ENCODE measurements around the gene CFAP410. TPM values are rescaled to one million over a fixed set of nuclear protein-coding genes. Genes with fewer than 3 reads are reported as not detected.

The CFAP410 gene
- polyA plus RNA-seq, 1 donor from 2014 or later, result 36.5 TPM

DNA sequence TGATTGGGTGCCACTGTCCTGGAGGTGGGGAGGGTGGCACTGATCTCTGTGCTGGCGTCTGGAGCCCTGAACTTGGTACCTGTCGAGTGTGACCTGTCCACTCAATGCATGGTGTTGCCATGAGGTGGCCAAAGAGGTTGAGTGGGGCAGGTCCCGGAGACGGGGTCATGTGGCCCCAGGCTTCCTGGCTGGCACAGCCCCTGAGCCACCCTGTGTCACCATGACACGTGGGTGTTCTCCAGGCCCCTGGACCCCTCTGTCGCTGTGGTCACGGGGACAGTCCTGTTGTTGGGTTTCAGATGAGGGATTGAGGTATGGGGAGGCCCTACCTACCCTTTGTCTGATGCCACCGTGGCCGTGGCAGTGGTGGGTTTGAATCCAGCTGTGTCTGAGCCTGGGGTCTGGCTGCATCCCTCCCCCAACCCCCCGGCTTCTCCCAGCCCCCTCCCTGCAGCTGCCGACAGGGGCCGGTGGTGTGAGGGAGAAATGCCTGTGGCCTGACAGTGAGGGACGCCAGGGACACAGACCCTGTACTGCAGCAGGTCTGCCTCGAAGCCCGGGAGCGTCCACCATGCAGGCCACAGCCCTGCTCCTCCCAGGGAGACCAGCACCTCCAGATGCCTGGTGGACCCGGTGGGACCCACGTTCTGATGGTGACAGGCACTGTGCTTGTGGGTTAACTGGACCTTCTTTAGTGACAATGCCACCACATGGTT, 26.2 kb upstream of the CFAP410 start:
- Histone ChIP-seq H3K9ac (ENCODE audit: low read length) (no peak overlapping the region), H3K9me2 (ENCODE audit: insufficient read depth, low read length) (no peaks in the 10 kb centered on the region), H3K27me3 (ENCODE audit: insufficient read depth, low read depth, low read length) (no peaks in the 10 kb centered on the region), H3K27ac (ENCODE audit: low read length) (no peak overlapping the region), H3K36me3 (ENCODE audit: insufficient read depth, low read length) (no peaks in the 10 kb centered on the region), H3K9me3 (ENCODE audit: low read length) (no peaks in the 10 kb centered on the region), H3K79me2 (replicated peaks; ENCODE audit: insufficient read depth, low read length) (no peaks in the 10 kb centered on the region), H4K20me1 (ENCODE audit: insufficient read depth) (no peaks in the 10 kb centered on the region), H2AFZ (ENCODE audit: low read depth, low read length) (no peak overlapping the region), H3K4me2 (ENCODE audit: low read length) (no peak overlapping the region), H3K4me3 (ENCODE audit: low read length) (no peak overlapping the region), H3F3A (ENCODE audit: insufficient read depth, low read length, poor library complexity, severe bottlenecking) (no peaks in the 10 kb centered on the region)
- TF ChIP-seq MXI1 (conservative IDR thresholded peaks at IDR 0.05; ENCODE audit: poor library complexity, severe bottlenecking), result no peak
- no peak for TF ChIP-seq EP300 (conservative IDR thresholded peaks at IDR 0.05; ENCODE audit: poor library complexity, severe bottlenecking)
- TF ChIP-seq TAF1 (IDR thresholded peaks at IDR 0.05; ENCODE audit: low read depth), result no peak
- no peak for TF ChIP-seq POLR2AphosphoS5 (IDR thresholded peaks at IDR 0.05)
- TF ChIP-seq CTCF (IDR thresholded peaks at IDR 0.05; ENCODE audit: poor library complexity, severe bottlenecking), result no peak
- no peak for TF ChIP-seq REST (IDR thresholded peaks at IDR 0.05; ENCODE audit: borderline replicate concordance)
- TF ChIP-seq RAD21 (conservative IDR thresholded peaks at IDR 0.05), result no peak
- no peak for TF ChIP-seq EZH2 (IDR thresholded peaks at IDR 0.05; ENCODE audit: borderline replicate concordance, insufficient read depth, low read length, poor library complexity, severe bottlenecking)
- TF ChIP-seq SMC3 (conservative IDR thresholded peaks at IDR 0.05; ENCODE audit: poor library complexity), result no peak

DNA sequence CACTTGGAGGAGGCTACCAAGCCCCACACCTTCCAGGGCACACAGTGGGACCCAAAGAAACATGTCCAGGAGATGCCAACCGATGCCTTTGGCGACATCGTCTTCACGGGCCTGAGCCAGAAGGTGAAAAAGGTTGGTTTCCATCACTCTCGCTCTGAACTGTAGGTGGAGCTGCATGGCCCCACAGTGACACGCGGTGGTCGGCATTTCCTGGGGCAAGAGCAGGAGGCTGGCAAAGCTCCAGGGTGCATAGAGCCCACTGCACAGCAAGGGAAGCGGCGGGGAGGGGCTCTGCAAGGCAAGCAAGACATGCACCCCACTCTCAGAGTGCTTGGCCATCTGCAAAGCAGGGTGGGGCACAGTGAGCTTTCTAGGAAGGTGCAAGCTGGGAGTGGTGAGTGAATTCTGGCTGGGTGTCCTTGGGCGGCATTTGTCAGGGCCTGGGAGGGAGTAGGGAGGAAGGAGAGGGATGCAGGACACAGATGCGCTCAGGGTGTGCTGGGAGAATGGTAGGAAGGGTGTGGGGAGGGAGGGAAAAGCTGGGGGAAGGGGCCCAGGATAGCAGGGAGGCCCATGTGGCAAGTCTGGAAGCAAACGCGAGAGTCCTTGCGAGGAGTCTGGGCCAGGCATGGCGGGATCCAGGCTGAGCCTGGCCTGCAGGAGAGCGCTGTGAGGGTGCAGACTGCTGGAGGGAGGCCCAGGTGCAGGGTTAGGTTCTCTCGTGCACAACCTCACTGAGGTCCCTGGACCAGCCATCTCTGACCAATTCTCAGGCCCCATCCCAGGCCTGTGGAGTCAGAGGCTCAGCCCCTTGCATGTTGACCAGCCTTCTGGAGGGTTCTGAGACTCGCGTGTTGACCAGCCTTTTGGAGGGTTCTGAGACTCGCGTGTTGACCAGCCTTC, 25.2 kb upstream of the CFAP410 start:
- Histone ChIP-seq H3K36me3 (ENCODE audit: insufficient read depth, low read length) (no peaks in the 10 kb centered on the region), H3K79me2 (replicated peaks; ENCODE audit: insufficient read depth, low read length) (no peaks in the 10 kb centered on the region), H3F3A (ENCODE audit: insufficient read depth, low read length, poor library complexity, severe bottlenecking) (no peaks in the 10 kb centered on the region), H3K4me3 (ENCODE audit: low read length) (no peak overlapping the region), H3K9me3 (ENCODE audit: low read length) (no peaks in the 10 kb centered on the region), H3K27ac (ENCODE audit: low read length) (no peak overlapping the region), H4K20me1 (ENCODE audit: insufficient read depth) (no peaks in the 10 kb centered on the region), H3K4me2 (ENCODE audit: low read length) (no peak overlapping the region), H3K9me2 (ENCODE audit: insufficient read depth, low read length) (no peaks in the 10 kb centered on the region), H3K9ac (ENCODE audit: low read length) (no peak overlapping the region), H2AFZ (ENCODE audit: low read depth, low read length) (no peak overlapping the region), H3K27me3 (ENCODE audit: insufficient read depth, low read depth, low read length) (no peaks in the 10 kb centered on the region)
- no peak for TF ChIP-seq EP300 (conservative IDR thresholded peaks at IDR 0.05; ENCODE audit: poor library complexity, severe bottlenecking)
- TF ChIP-seq REST (IDR thresholded peaks at IDR 0.05; ENCODE audit: borderline replicate concordance), result no peak
- TF ChIP-seq CTCF (IDR thresholded peaks at IDR 0.05; ENCODE audit: poor library complexity, severe bottlenecking), result no peak
- no peak for TF ChIP-seq MXI1 (conservative IDR thresholded peaks at IDR 0.05; ENCODE audit: poor library complexity, severe bottlenecking)
- no peak for TF ChIP-seq SMC3 (conservative IDR thresholded peaks at IDR 0.05; ENCODE audit: poor library complexity)
- no peak for TF ChIP-seq EZH2 (IDR thresholded peaks at IDR 0.05; ENCODE audit: borderline replicate concordance, insufficient read depth, low read length, poor library complexity, severe bottlenecking)
- TF ChIP-seq POLR2AphosphoS5 (IDR thresholded peaks at IDR 0.05), result no peak
- TF ChIP-seq TAF1 (IDR thresholded peaks at IDR 0.05; ENCODE audit: low read depth), result no peak

All from neural cell (in vitro differentiated cells).